Stomach (tissue), 9 donors: ENCODE measurements around the gene AFF1. TPM values are rescaled to one million over a fixed set of nuclear protein-coding genes. Genes with fewer than 3 reads are reported as not detected.
A peak's percentile ranks its signal among the peaks of the same experiment; 100 is the strongest.

Source experiments
- DNase-seq, 2 donors: peaks; one replicate each; pipeline versions ENCODE4 v3.0.0 to v3.0.0-alpha.2; 2013 to 2019
- H3K27ac ChIP-seq, 5 donors: fragments of 200-600 bp in 4 of 5; sonication (generic) in 4 of 5; one replicate each; pipeline ENCODE4 v1.5.1; 2013 to 2019; ENCODE audit warnings: mild to moderate bottlenecking in 1 of 5, moderate library complexity in 1 of 5
- H3K27me3 ChIP-seq, 3 donors: fragments of 200-600 bp; sonication (generic); one replicate each; pipeline ENCODE4 v1.5.1; 2017 to 2019; ENCODE audit warnings: mixed run types in 1 of 3
- H3K36me3 ChIP-seq, 4 donors: fragments of 200-600 bp; sonication (generic); 1 replicate in 3 of 4; 2 replicates in 1 of 4; pipeline ENCODE4 v1.5.1; 2016 to 2019
- H3K4me1 ChIP-seq, 4 donors: fragments of 200-600 bp; sonication (generic); one replicate each; pipeline ENCODE4 v1.5.1; 2016 to 2019
- H3K4me3 ChIP-seq, 4 donors: fragments of 200-600 bp; sonication (generic) in 3 of 4; one replicate each; pipeline ENCODE4 v1.5.1; 2016 to 2019; ENCODE audit warnings: mild to moderate bottlenecking in 1 of 4
- H3K9me3 ChIP-seq, 4 donors: fragments of 200-600 bp; sonication (generic); one replicate each; pipeline ENCODE4 v1.5.1; 2016 to 2019
- CTCF ChIP-seq, 7 experiments: fragments of 450-650 bp in 4 of 7; fragments of 200-600 bp in 3 of 7; sonication (generic) in 3 of 7; IDR thresholded peaks; one replicate each; pipeline ENCODE4 v1.5.1; 2016 to 2019; ENCODE audit warnings: antibody characterized with exemption in 7 of 7, control low read depth in 2 of 7, mild to moderate bottlenecking in 1 of 7
- EP300 ChIP-seq: sonication (generic); formaldehyde crosslinking; IDR thresholded peaks from one replicate; pipeline ENCODE4 v1.6.1; 2017; ENCODE audit warnings: antibody characterized with exemption
- POLR2A ChIP-seq, 4 donors: fragments of 450-650 bp; IDR thresholded peaks; one replicate each; pipeline ENCODE4 v1.6.1; 2016; ENCODE audit warnings: antibody characterized with exemption in 4 of 4, control low read depth in 2 of 4, mild to moderate bottlenecking in 1 of 4, moderate library complexity in 1 of 4
- POLR2AphosphoS5 ChIP-seq, 3 donors: sonication (generic); formaldehyde crosslinking; IDR thresholded peaks; one replicate each; pipeline ENCODE4 v1.6.1; 2016; ENCODE audit warnings: antibody characterized with exemption in 3 of 3
- WGBS, 5 donors: extraction: QIAGEN DNeasy Blood & Tissue Kit in 3 of 5; methylation state at CpG; one replicate each; pipeline versions ENCODE4 v1.1.5 to v1.1.7; 2013 to 2018; 5-methylcytosine and 5-hydroxymethylcytosine counted together
- intact Hi-C: fragments of 100-400 bp; cut with DNase I; formaldehyde crosslinking; loops from one replicate; pipeline ENCODE4 v1.15.1; 2023; ENCODE audit warnings: low total_unique reads
- polyA plus RNA-seq, 3 donors: library from polyadenylated mRNA; stranded (reverse); fragments of 200-250 nt; gene quantifications; one replicate each; pipeline ENCODE4 v1.2.3, GENCODE V29; 2013
- total RNA-seq, 5 donors: library from RNA; depleted of rRNA; stranded (reverse); fragments of >200 nt; gene quantifications; one replicate each; pipeline versions ENCODE4 v1.1.0 to v1.2.3, GENCODE V29; 2014 to 2016
- donor health status: healthy with polysubstance abuse.
- donor health status: Bipolar disorder and iron deficiency.
- donor health status: healthy.

Gene AFF1
- total and polyA plus RNA-seq, 8 donors: 6.9 to 177 (median 59.1) TPM

- Histone ChIP-seq H3K9me3 (no peaks in the 10 kb centered on the region), H3K27ac (peak overlapping the region in 3 of 5 donors; percentile 61 to 66 (median 64)), H3K4me3 (no peak overlapping the region), H3K36me3 (peaks cover 0 to 8% (median 3%) of the 10 kb centered on the region in 4 donors), H3K27me3 (no peaks in the 10 kb centered on the region), H3K4me1 (peaks cover 49 to 95% (median 68%) of the 10 kb centered on the region in 4 donors)
- DNase-seq: no peak
- intact Hi-C loops: no loop called here
- TF ChIP-seq EP300: no peak
- no peak for TF ChIP-seq POLR2AphosphoS5 (IDR thresholded peaks at IDR 0.05)
- TF ChIP-seq CTCF (IDR thresholded peaks at IDR 0.05): no peak
- no peak for TF ChIP-seq POLR2A (IDR thresholded peaks at IDR 0.05)
- WGBS, 5 donors: 76 to 91% (median 88%) methylated on average over 2 of the region's 2 CpGs
Measured at GRCh38 chr4:87056881-87057280, 122.1 kb downstream of the AFF1 start.

- Histone ChIP-seq H3K4me1 (peaks cover 49 to 84% (median 62%) of the 10 kb centered on the region in 4 donors), H3K4me3 (no peak overlapping the region), H3K27me3 (no peaks in the 10 kb centered on the region), H3K27ac (peak overlapping the region in 4 of 5 donors; percentile 30 to 66 (median 62)), H3K9me3 (no peaks in the 10 kb centered on the region), H3K36me3 (peaks cover 0 to 10% (median 6%) of the 10 kb centered on the region in 4 donors)
- no peak for DNase-seq
- TF ChIP-seq POLR2AphosphoS5 (IDR thresholded peaks at IDR 0.05) (no peak), EP300 (no peak), CTCF (IDR thresholded peaks at IDR 0.05) (no peak), POLR2A (IDR thresholded peaks at IDR 0.05) (no peak)
- intact Hi-C loops: no loop called here
- WGBS, 5 donors: 35 to 57% (median 40%) methylated on average over 6 of the region's 6 CpGs
Measured at GRCh38 chr4:87057835-87058355, 123.1 kb downstream of the AFF1 start.

- 59 to 73% (median 67%) methylated on average over 7 of the region's 7 CpGs for WGBS, 5 donors
- peak overlapping the region in 4 of 5 donors; percentile 30 to 66 (median 62) for H3K27ac ChIP-seq
Measured at GRCh38 chr4:87058356-87059073, 123.7 kb downstream of the AFF1 start.

GRCh38 chr4:87060957-87061356, 126.1 kb downstream of the AFF1 start:
- peaks cover 28 to 54% (median 36%) of the 10 kb centered on the region in 4 donors for H3K4me1 ChIP-seq
- no peak overlapping the region for H3K4me3 ChIP-seq
- 67 to 86% (median 74%) methylated on average over 5 of the region's 5 CpGs for WGBS, 5 donors
- H3K27ac ChIP-seq: no peak overlapping the region
- DNase-seq: peak in 1 of 2 donors; percentile 41
- H3K36me3 ChIP-seq: peaks cover 0 to 10% (median 8%) of the 10 kb centered on the region in 4 donors
- intact Hi-C loops: no loop called here
- TF ChIP-seq POLR2AphosphoS5 (IDR thresholded peaks at IDR 0.05): no peak
- TF ChIP-seq CTCF (IDR thresholded peaks at IDR 0.05): no peak
- no peaks in the 10 kb centered on the region for H3K9me3 ChIP-seq
- H3K27me3 ChIP-seq: no peaks in the 10 kb centered on the region

More at GRCh38 chr4:87058356-87059073, 123.7 kb downstream of the AFF1 start:
- Histone ChIP-seq H3K36me3 (peaks cover 0 to 10% (median 6%) of the 10 kb centered on the region in 4 donors), H3K4me1 (peaks cover 43 to 78% (median 55%) of the 10 kb centered on the region in 4 donors), H3K4me3 (no peak overlapping the region), H3K9me3 (no peaks in the 10 kb centered on the region), H3K27me3 (no peaks in the 10 kb centered on the region)
- TF ChIP-seq POLR2AphosphoS5 (IDR thresholded peaks at IDR 0.05): no peak
- peak in 1 of 2 donors; percentile 57 for DNase-seq
- intact Hi-C loops: no loop called here

- no peaks in the 10 kb centered on the region for H3K27me3 ChIP-seq
- H3K27ac ChIP-seq: no peak overlapping the region
- DNase-seq: no peak
- WGBS, 5 donors: 76 to 91% (median 79%) methylated on average over 6 of the region's 6 CpGs
- intact Hi-C loops: no loop called here
- no peak overlapping the region for H3K4me3 ChIP-seq
- no peaks in the 10 kb centered on the region for H3K9me3 ChIP-seq
- TF ChIP-seq POLR2A (IDR thresholded peaks at IDR 0.05) (no peak), POLR2AphosphoS5 (IDR thresholded peaks at IDR 0.05) (no peak), CTCF (IDR thresholded peaks at IDR 0.05) (no peak), EP300 (no peak)
- peaks cover 0 to 13% (median 11%) of the 10 kb centered on the region in 4 donors for H3K36me3 ChIP-seq
- peaks cover 9 to 30% (median 18%) of the 10 kb centered on the region in 4 donors for H3K4me1 ChIP-seq
Measured at GRCh38 chr4:87065021-87065420, 130.2 kb downstream of the AFF1 start.
